A549 treated with CORT108297 at 1 μM for 4 hours (cell line): ENCODE measurements around the gene ZKSCAN5. TPM values are rescaled to one million over a fixed set of nuclear protein-coding genes. Genes with fewer than 3 reads are reported as not detected.

ENCODE experiments used
- total RNA-seq: library from RNA; stranded (reverse); fragments of 200-300 nt; extraction: Qiagen RNA extraction; gene quantifications from 5 replicates; pipeline ENCODE4 v1.2.3, GENCODE V29; 2022

The ZKSCAN5 gene
- 7.8 to 9.9 TPM (median 9.5 TPM) in 5 replicates for total RNA-seq

GRCh38 chr7:99504603-99505323 is at the start of gene ZKSCAN5:
Gene ZKSCAN5, plus strand, starts transcription at chr7:99504662. Its CDS starts 1,383 bp downstream, at chr7:99506045.

GRCh38 chr7:99472561-99473314 is 31.7 kb upstream of the ZKSCAN5 start, which contains the start of gene ZNF789:
Gene ZNF789, plus strand, starts transcription at chr7:99472890. Its CDS starts 3,567 bp downstream, at chr7:99476457.

GRCh38 chr7:99499721-99500636 is 4.5 kb upstream of the ZKSCAN5 start, which contains the start of gene ZNF394:
Gene ZNF394, minus strand, starts transcription at chr7:99500281. Its CDS starts 188 bp downstream, at chr7:99500093.

GRCh38 chr7:99551767-99552463 is 47.5 kb downstream of the ZKSCAN5 start, which contains the start of gene FAM200A:
Gene FAM200A, minus strand, starts transcription at chr7:99552114. Its CDS starts 3,707 bp downstream, at chr7:99548407.

GRCh38 chr7:99558306-99559174 is 54.1 kb downstream of the ZKSCAN5 start, which contains the start of gene ZNF655:
Gene ZNF655, plus strand, starts transcription at chr7:99558642. Its CDS starts 1,918 bp downstream, at chr7:99560560.

Other genes starting within 250 kb of the ZKSCAN5 start
- 0.46 to 0.65 TPM (median 0.58 TPM) in 5 replicates for gene MYH16, start 231.8 kb upstream of the ZKSCAN5 start, total RNA-seq
- 125 to 147 TPM (median 132 TPM) in 5 replicates for gene ARPC1A, start 178.8 kb upstream of the ZKSCAN5 start, total RNA-seq
- gene ARPC1B, start 129.9 kb upstream of the ZKSCAN5 start, total RNA-seq: 287 to 301 TPM (median 297 TPM) in 5 replicates
- gene PDAP1, start 96.1 kb upstream of the ZKSCAN5 start, total RNA-seq: 167 to 202 TPM (median 181 TPM) in 5 replicates
- 134 to 158 TPM (median 145 TPM) in 5 replicates for gene BUD31, start 95.7 kb upstream of the ZKSCAN5 start, total RNA-seq
- gene PTCD1, start 65.9 kb upstream of the ZKSCAN5 start, total RNA-seq: 5.9 to 7.9 TPM (median 6.5 TPM) in 5 replicates
- 30.1 to 48.5 TPM (median 44.6 TPM) in 5 replicates for gene CPSF4, start 65.7 kb upstream of the ZKSCAN5 start, total RNA-seq
- 872 to 1,418 TPM (median 915 TPM) in 5 replicates for gene ATP5MF, start 38.5 kb upstream of the ZKSCAN5 start, total RNA-seq
- 7.3 to 10.1 TPM (median 8.4 TPM) in 5 replicates for gene ZNF789, start 31.8 kb upstream of the ZKSCAN5 start, total RNA-seq
- 16.9 to 19.4 TPM (median 18.1 TPM) in 5 replicates for gene ZNF394, start 4.4 kb upstream of the ZKSCAN5 start, total RNA-seq
- gene FAM200A, start 47.5 kb downstream of the ZKSCAN5 start, total RNA-seq: 5.8 to 6.6 TPM (median 6.3 TPM) in 5 replicates
- gene ZNF655, start 54.0 kb downstream of the ZKSCAN5 start, total RNA-seq: 56.3 to 60.1 TPM (median 57.7 TPM) in 5 replicates
- gene TMEM225B, start 93.6 kb downstream of the ZKSCAN5 start, total RNA-seq: 0.78 to 1.5 TPM (median 1.3 TPM) in 5 replicates
- gene ZSCAN25, start 112.3 kb downstream of the ZKSCAN5 start, total RNA-seq: 7.8 to 9.4 TPM (median 8.7 TPM) in 5 replicates
- 1.3 to 2.5 TPM (median 1.9 TPM) in 5 replicates for gene CYP3A5, start 175.3 kb downstream of the ZKSCAN5 start, total RNA-seq
- 0.06 TPM in 1 of 5 replicates, not detected in the others for gene CYP3A7, start 230.5 kb downstream of the ZKSCAN5 start, total RNA-seq